CMK (cell line): ENCODE measurements around the gene LRRC41.
"Not testable (repeated sequence)": the region's sequence is repeated elsewhere in the genome, so short reads cannot be mapped to it uniquely, and the experiment has no call there.

ENCODE experiments used
- DNase-seq: peaks from one replicate; pipeline ENCODE4 v3.0.0-alpha.2; 2010; ENCODE audit warnings: low read depth

LRRC41 gene

DNA sequence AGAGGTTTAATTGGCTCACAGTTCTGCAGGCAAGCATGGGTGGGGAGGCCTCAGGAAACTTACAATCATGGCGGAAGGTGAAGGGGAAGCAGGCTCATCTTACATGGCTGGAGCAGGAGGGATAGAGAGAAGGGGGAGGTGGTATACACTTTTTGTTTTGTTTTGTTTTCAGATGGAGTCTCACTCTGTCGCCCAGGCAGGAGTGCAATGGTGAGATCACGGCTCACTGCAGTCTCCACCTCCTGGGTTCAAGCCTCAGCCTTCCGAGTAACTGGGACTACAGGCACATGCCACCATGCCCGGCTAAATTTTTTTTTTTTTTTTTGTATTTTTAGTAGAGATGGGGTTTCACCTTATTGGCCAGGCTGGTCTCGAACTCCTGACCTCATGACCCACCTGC is 18.8 kb upstream of the LRRC41 start:
- DNase-seq = not testable (repeated sequence)

DNA sequence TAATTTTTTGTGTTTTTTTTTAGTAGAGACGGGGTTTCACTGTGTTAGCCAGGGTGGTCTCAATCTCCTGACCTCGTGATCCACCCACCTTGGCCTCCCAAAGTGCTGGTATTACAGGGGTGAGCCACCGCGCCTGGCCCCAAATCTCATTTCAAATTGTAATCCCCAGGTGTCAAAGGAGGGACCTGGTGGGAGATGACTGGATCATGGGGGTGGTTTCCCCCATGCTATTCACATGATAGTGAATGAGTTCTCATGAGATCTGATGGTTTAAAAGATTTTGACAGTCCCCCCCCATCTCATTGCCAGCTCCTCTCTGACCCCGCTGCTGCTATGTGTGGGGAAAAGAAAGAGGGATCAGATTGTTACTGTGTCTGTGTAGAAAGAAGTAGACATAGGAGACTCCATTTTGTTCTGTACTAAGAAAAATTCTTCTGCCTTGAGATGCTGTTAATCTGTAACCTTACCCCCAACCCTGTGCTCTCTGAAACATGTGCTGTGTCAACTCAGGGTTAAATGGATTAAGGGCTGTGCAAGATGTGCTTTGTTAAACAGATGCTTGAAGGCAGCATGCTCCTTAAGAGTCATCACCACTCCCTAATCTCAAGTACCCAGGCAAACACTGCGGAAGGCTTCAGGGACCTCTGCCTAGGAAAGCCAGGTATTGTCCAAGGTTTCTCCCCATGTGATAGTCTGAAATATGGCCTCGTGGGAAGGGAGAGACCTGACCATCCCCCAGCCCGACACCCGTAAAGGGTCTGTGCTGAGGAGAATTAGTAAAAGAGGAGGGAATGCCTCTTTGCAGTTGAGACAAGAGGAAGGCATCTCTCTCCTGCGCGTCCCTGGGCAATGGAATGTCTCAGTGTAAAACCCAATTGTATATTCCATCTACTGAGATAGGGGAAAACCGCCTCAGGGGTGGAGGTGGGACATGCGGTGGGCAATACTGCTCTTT is 16.8 kb upstream of the LRRC41 start:
- DNase-seq = not testable (repeated sequence)

DNA sequence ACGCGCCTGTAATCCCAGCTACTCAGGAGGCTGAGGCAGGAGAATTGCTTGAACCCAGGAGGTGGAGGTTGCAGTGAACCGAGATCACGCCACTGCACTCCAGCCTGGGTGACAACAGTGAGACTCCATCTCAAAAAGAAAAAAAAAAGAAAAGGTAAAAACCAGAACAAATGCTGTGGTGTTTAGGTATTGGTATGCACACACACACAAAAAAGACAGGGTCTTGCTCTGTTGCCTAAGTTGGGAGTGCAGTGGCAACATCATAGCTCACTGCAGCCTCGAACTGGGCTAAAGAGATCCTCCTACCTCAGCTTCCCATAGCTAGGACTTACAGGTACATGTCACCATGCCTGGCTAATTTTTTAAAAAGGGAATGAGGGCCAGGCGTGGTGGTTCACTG is 15.9 kb upstream of the LRRC41 start:
- not testable (repeated sequence) for DNase-seq

DNA sequence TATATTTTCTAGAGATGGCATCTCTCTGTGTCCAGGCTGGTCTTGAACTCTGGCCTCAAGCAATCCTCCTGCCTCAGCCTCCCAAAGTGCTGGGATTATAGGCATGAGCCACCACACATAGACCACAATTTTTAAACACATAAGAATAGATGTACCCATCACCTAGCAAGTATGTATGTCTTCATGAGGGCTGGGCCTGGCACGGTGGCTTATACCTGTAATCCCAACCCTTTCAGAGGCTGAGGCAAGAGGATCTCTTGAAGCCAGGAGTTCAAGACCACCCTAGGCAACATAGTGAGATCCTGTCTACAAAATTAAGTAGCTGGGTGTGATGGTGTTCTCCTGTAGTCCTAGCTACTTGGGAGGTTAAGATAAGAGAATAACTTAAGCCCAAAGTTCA is 13.9 kb upstream of the LRRC41 start:
- DNase-seq = no peak

DNA sequence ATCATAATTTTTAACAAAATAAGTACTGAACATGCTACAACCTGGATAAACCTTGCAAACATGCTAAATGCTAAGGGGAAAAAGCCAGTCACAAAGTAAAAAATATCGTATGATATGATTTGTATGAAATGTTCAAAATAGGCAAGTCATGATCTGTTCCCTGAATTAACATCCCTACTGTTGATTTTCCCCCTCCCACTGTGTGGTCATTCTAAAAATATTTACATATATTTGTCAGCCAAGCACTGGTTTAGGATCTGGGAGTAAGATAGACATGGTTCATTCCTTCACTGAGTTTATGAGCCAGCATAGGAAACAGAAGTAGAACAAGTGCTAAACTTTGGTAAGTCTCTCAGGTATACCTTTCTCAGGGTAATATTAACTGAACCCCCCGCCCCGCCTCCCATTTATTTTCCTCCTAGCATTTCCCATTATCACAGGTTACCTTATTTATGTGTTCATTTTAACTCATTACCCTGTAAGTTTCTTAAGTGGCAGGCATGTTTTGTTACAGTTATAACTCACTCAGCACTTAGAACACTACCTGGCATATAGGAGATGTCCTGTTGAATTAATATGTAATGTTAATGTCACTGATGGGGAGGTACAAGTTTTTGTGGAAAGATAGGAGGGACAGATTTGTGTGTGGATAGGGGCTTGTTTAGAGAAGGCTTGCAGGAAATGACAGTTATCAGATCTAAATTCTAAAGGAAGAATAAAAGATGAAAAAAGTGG is 12.4 kb upstream of the LRRC41 start:
- DNase-seq = no peak

DNA sequence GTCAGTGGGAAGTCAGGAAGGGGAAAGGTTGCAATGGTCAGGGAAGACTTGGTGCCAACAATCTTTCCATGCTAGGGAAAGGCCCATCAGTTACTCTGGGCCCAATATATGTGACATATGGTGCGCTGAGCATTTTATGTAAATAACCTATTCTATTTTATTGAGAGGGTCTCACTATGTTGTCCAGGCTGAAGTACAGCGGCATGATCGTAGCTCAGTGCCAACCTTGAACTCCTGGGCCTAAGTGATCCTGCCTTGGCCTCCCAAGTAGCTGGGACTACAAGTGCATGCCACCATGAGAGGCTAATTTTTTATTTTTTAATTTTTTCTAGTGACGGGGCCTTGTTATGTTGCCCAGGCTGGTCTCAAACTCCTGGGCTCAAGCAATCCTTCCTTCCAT is 6.9 kb upstream of the LRRC41 start:
- no peak for DNase-seq

DNA sequence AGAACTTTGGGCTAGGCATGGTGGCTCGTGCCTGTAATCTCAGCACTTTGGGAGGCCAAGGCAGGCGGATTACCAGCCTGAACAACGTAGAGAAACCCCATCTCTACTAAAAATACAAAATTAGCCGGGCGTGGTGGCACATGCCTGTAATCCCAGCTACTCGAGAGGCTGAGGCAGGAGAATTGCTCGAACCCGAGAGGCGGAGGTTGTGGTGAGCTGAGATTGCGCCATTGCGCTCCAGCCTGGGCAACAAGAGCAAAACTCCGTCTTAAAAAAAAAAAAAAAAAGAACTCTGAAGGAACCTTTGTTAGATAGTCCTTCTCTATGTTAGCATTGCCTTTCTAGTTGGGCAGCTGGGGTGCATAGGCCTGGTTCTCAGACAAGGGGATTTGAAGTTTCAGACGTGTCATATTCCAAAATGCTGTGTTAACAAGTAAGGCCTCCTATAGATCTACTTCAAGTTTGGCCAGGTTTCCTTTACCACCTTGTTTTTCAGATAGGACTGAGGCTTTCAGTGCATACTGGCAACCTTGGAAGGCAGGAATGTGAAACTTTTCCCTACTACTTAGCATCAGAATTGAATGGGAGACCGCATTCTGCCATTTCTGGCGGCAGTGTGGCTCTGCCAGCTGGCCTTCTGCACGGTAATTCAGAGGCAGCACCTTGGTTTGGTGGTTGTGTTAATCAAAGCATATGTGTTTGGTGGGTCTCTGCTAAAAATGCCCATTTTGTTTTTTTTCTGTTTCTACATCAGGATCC is 6.2 kb upstream of the LRRC41 start:
- DNase-seq = no peak

DNA sequence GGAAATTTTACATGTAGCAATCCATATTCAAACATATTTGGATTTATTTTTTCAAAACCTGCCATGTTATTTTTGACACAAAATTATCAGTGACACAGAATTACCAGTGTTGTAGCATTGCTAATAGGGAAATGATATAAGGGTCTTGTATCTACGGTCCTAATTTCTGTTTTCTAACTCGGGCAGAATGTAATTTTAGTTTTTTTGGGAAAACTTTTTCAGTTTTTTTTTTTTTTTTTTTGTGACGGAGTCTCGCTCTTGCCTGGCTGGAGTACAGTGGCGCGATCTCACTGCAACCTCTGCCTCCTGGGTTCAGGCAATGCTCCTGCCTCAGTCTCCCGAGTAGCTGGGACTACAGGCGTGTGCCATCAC is 2.7 kb upstream of the LRRC41 start:
- DNase-seq = no peak

DNA sequence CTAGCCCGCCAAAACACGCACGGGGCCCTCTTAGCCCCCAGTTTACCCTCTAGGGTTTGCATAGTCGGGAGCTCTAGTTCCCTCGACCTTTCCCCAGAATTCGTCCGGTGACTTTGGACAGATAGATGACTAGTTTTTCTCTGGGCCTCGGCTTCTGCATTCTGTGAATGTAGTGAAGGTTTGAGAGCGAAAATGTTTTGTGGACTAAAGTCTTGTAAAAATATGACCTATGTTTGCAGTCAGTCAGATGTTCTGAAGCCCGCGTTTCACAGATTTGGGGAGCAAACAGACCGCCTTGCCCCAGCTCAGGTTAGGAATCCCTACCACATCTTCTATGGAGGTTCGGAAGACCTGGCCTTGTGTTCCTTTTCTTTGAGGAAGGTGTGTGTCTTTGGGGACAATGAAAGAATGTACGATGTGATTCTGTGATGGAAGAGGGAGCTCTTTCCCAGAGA is 483 bp upstream of the LRRC41 start:
- no peak for DNase-seq

DNA sequence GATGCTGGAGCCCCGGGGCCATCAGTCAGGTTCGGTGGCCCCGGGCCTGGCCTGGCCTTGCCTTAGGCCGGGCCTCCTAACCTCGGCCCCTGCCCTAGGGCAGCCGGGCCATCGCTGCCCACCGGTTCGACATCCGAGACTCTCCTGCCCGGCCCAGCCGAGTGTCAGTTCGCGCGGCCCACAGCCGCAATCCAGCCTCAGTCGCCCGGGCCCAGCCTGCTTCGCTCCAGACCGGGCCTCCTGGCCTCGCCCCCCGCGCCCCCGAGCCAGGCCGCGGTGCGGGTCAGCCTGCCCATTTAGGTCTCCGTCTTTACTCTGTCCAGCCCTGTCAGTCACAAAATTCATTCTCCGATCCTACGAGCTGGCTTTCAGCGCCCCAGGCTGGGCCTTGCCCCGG is 777 bp downstream of the LRRC41 start:
- no peak for DNase-seq

DNA sequence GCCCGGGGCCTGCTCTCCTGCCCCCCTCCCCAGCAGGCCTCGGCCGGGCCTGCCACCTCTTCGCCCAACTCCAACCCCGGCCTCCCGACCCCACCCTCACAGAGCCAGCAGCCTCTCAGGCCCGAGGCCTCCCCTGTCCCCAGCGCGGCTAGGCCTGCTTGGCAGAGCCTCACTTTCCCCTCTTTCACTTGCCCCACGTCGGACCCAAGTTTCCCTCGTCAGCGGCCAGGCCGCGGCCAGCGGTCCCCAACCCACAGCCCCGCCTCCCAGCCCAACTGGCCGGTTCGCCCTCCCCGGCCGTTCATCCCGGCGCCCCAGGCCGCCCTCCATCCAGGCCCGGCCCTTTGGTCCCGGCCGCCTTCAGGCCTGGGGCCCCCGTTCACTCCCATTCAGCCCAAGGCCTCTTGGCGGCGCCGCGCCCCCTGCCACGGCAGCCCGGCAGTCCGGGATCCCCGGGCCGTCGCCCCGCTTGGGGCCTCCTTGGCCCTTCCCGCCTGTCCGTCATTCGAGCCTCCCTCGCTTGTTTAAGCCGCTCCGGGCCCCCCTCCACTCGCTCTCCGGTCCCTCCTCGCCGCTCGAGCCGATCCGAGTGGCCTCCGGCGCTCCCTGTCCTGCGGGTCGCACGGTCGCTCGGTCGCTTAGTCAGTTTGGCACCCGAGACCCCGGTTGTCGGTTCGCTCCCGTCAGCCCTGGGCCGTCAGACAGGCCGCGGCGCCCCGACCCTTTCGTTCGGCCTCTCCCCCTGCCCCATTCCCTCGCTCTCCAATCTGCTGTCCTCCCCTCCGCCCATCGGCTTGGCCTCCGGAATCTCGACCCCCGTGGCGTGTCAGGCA is 1.4 kb downstream of the LRRC41 start:
- no peak for DNase-seq

DNA sequence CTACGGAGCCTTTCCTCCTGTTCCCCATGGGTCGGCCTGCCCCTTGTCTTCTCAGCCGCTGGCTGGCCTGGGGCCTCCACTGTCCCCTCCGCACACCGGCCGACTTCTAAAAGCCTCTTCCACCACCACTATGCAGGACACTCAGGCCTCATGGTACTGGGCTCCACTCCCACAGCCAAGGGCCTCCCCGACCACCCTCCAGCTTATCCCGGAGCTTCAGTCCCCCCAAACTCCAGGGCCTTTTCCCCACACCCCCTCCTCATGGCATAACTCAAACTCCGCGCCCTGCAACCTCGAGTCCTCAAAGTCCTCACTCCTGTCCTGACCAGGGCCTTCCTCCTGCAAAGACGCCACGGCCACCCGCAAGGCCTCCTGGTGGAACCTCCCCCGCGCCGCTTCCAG is 2.0 kb downstream of the LRRC41 start:
- DNase-seq = peak; percentile 51

DNA sequence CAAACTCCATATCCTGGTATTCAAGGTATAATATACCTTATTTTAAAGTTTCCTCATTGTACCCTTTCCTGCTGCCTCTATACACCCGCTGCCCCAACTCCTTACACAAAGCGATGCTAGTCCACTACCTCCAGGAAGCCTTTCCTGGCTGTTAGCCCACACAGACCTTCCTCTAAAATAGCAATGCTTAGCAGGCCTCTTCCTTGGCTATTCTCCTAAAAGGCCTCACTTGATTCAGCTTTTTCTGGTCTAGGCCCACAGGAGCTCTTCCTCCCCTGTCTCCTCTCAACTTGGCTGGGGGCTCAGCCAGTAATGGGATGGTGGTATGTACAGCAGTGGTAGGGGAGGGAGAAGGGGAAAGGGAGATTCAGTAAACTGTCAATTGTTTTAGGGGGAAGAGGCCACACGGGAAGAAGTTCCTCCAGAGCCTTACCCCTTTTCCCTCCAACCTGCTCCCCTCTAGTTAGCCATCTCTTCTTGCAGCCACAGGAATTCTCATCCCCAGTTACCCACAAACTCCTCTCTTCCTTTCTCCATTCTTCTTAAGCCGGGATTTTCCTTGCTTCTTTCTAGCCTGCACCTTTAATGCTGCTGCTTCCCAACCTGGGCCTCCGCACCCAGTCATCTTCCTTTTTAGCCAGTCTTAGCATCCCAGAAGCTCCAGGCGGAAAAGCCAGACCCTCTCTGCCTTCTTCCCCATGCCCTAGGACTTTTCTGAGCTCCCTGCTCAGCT is 2.6 kb downstream of the LRRC41 start:
- no peak for DNase-seq

DNA sequence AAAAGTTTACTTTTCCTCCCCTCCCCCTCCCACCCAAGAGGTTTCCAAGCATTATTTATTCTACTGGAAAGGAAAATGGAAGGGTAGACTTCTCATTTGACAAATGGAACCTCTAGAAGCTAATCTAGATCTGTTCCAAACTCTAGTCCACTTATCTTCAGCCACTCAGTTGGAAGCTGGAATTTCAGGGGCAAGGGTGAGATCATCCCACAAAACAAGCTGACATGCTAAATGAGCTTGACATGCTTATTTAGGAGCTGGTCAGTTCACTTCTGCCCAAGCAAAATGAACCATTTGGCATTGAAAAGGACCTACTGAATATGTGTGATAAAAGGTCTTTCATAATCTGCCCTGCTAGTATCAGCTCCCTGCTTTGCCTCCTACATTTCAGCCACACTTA is 5.0 kb downstream of the LRRC41 start:
- DNase-seq = no peak

DNA sequence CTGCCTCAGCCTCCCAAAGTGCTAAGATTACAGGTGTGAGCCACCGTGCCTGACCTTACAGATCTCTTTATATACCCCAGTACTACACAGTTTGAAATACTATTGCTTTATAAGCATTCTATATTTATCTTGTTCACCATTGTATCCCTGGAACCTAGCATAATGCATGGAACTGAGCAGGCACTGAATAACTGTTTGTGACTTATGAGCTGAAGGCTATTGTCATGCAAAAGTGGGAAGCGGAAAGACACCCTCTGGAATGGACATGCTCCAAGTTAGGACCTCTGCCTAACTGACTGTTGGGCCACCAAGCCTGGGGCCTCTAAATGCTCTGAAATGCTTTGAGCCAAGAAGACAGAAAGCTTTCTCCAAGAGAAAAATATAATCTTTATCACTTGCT is 8.1 kb downstream of the LRRC41 start:
- no peak for DNase-seq

DNA sequence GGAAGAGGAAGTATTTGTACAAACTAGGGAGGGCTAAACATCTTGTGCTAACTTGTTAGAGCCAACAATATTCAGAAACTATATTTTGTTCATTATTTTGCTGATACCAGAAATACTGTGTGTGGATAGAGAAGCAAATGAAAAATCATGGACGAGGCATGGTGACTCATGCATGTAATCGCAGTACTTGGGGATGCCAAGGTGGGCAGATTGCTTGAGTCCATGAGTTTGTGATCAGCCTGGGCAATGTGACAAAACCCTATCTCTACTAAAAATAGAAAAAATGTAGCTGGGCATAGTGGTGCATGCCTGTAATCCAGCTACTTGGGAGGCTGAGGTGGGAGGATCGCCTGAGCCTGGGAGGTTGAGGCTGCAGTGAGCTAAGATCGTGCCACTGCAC is 13.4 kb downstream of the LRRC41 start:
- no peak for DNase-seq

DNA sequence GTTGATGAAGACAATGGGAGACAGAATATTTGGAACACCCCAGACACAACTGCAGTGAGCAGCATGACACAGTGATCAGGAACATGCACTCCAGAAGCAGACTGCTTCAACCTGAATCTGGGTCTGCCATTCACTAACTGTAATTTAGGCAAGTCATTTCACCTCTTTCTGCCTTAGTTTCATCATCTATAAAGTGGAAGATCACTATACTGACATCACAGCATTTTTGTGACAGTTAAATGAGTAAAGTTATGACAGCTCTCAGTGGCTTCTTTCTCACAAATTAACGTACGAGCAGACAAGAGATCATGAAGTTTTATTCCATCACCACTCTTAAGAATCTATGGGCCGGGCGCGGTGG is 14.3 kb downstream of the LRRC41 start:
- DNase-seq = no peak

DNA sequence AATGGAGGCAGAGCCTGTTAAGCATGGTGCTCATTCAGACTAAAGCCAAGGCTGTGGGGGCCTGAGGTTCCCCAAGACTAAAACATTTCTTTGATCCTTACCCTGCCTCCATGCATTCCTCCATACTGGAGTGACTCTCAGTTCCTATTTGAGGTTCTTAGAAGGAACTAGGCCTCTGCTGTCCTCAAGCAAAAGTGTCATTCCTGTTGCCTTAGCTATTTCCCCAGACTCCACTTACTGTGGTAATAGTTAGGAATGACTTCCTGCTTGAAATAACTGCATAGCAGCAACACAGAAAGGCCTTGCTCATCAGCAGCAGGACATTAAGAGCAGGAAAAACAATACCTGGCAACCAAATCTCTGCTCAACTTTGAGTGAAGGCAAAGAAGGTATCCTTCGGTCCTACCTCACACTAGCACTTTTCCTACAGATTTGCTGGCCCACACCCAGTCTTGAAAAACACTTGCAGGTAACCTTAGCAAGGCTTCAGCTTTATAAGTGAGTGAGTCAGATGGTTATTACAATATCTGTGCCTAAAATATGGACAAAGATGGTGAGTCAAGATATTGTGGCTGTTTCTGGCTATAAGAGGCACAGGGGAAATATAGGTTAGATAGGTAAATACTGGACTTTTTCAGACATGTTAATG is 14.8 kb downstream of the LRRC41 start:
- DNase-seq = no peak

DNA sequence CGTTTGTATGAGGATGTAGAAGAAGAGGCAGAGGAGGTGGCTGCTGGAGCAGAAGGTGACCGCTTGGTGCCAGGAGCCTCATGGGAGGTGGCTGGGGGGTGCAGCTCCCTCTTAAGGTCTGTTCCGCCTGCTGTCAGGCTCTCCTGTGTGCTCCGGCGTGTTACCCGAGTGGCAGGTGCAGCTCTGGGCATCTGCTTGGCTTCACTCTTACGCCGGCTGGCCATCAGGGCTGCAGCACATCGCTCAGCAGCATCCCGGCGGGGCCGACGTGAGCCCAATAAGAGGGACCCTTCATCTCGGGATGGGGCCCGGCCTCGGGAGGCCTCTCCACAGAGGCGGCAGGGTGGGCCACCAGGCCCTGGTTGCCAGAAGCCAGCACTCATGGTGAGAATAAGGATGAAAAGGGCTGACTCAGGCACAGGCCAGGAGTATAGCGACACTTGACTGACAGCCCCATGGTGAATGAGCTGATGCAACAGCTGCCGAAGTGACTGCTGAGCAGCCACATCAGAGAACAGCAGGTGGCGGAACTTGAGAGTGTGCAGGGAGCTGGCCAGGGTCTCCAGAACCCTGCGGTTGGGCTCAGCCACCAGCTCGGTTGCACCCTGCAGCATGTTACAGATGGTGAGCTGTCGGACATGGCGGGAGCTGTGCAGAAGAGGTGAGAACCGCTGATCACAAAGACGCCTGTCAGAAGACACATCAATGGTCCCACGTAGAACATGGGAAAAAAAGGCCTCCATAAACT is 17.5 kb downstream of the LRRC41 start:
- no peak for DNase-seq
